ENCODE measurements around the gene DLGAP4.

The DLGAP4 gene

GRCh38 chr20:36349384-36350170, 43.4 kb downstream of the DLGAP4 start:
- DNase-seq, result no peak

- DNase-seq, result no peak
These were observed 44.3 kb downstream of the DLGAP4 start for GRCh38 chr20:36350439-36350838.

- DNase-seq, result no peak
These were observed 45.8 kb downstream of the DLGAP4 start for GRCh38 chr20:36351937-36352336.

GRCh38 chr20:36352843-36353553, 46.9 kb downstream of the DLGAP4 start:
- DNase-seq, result no peak

- DNase-seq, result no peak
These were observed 47.6 kb downstream of the DLGAP4 start for GRCh38 chr20:36353740-36354139.

GRCh38 chr20:36355469-36356171, 49.5 kb downstream of the DLGAP4 start:
- no peak for DNase-seq

- DNase-seq, result no peak
These were observed 53.7 kb downstream of the DLGAP4 start for GRCh38 chr20:36359668-36360406.

GRCh38 chr20:36360429-36360828, 54.3 kb downstream of the DLGAP4 start:
- DNase-seq, result no peak

- DNase-seq, result no peak
These were observed 55.3 kb downstream of the DLGAP4 start for GRCh38 chr20:36361406-36361805.

- no peak for DNase-seq
These were observed 56.1 kb downstream of the DLGAP4 start for GRCh38 chr20:36362261-36362660.

GRCh38 chr20:36362978-36363713, 57.0 kb downstream of the DLGAP4 start:
- no peak for DNase-seq

- DNase-seq, result no peak
These were observed 58.4 kb downstream of the DLGAP4 start for GRCh38 chr20:36364506-36364905.

- peak in 1 of 58 donors; percentile 22 for DNase-seq
These were observed 60.7 kb downstream of the DLGAP4 start for GRCh38 chr20:36366623-36367369.

- no peak for DNase-seq
These were observed 61.2 kb downstream of the DLGAP4 start for GRCh38 chr20:36367370-36367745.

- DNase-seq, result peak in 14 of 58 donors; percentile 2 to 45 (median 20)
These were observed 62.0 kb downstream of the DLGAP4 start for GRCh38 chr20:36367907-36368799.

- peak in 27 of 58 donors; percentile 4 to 72 (median 26) for DNase-seq
These were observed 62.7 kb downstream of the DLGAP4 start for GRCh38 chr20:36368869-36369268.

GRCh38 chr20:36369739-36370138, 63.6 kb downstream of the DLGAP4 start:
- DNase-seq, result no peak

GRCh38 chr20:36370991-36371790, 65.1 kb downstream of the DLGAP4 start:
- no peak for DNase-seq

Data from anterior cingulate cortex (tissue), 58 donors.